Lung (tissue), 12 donors: Measurements from ENCODE around the gene LMBRD1. TPM values are rescaled to one million over a fixed set of nuclear protein-coding genes. Genes with fewer than 3 reads are reported as not detected.
"Not testable (repeated sequence)": the region's sequence is repeated elsewhere in the genome, so short reads cannot be mapped to it uniquely, and the experiment has no call there.

Experiments used
- ATAC-seq: fragments of 200-7000 bp; cut with Tn5 transposase; one replicate; pipeline ENCODE4 v1.9.1; 2020; ENCODE audit warnings: moderate number of reproducible peaks; ENCODE audit not compliant: insufficient read depth, low FRiP score
- DNase-seq, 3 donors: peaks; one replicate each; pipeline ENCODE4 v3.0.0-alpha.2; 2013 to 2017
- H3K27ac ChIP-seq, 2 donors: one replicate each; pipeline ENCODE4 v1.5.1; 2013; ENCODE audit warnings: mild to moderate bottlenecking in 2 of 2, moderate library complexity in 2 of 2, control low read depth in 1 of 2, inconsistent platforms in 1 of 2, low read depth in 1 of 2, low read length in 1 of 2
- H3K27me3 ChIP-seq, 3 donors: one replicate each; pipeline ENCODE4 v1.5.1; 2013; ENCODE audit warnings: low read length in 2 of 3; ENCODE audit not compliant: control insufficient read depth in 3 of 3, insufficient read depth in 3 of 3
- H3K36me3 ChIP-seq, 4 donors: one replicate each; pipeline ENCODE4 v1.5.1; 2013; ENCODE audit warnings: low read length in 4 of 4, mild to moderate bottlenecking in 1 of 4, moderate library complexity in 1 of 4; ENCODE audit not compliant: control insufficient read depth in 4 of 4, insufficient read depth in 4 of 4
- H3K4me1 ChIP-seq, 5 donors: one replicate each; pipeline ENCODE4 v1.5.1; 2013; ENCODE audit warnings: low read length in 5 of 5, mild to moderate bottlenecking in 2 of 5, moderate library complexity in 1 of 5; ENCODE audit not compliant: control insufficient read depth in 5 of 5, insufficient read depth in 5 of 5
- H3K4me3 ChIP-seq: one replicate; pipeline ENCODE4 v1.5.1; 2013; ENCODE audit warnings: mild to moderate bottlenecking, control low read depth, moderate library complexity
- H3K9ac ChIP-seq, 2 donors: one replicate each; pipeline ENCODE4 v1.5.1; 2013; ENCODE audit warnings: low read length in 2 of 2, control low read depth in 1 of 2; ENCODE audit not compliant: insufficient read depth in 1 of 2
- H3K9me3 ChIP-seq, 4 donors: one replicate each; pipeline ENCODE4 v1.5.1; 2013; ENCODE audit warnings: low read length in 3 of 4, mild to moderate bottlenecking in 1 of 4, moderate library complexity in 1 of 4; ENCODE audit not compliant: control insufficient read depth in 4 of 4, insufficient read depth in 3 of 4
- WGBS, 2 donors: extraction: QIAGEN DNeasy Blood & Tissue Kit; methylation state at CpG; one replicate each; pipeline ENCODE4 v1.1.7; 2013; 5-methylcytosine and 5-hydroxymethylcytosine counted together
- polyA plus RNA-seq, 2 donors: library from polyadenylated mRNA; stranded (reverse); fragments of 200-250 nt; gene quantifications; one replicate each; pipeline ENCODE4 v1.2.1, GENCODE V29; 2013
- total RNA-seq, 2 donors: library from RNA; depleted of rRNA in 1 of 2; stranded (reverse); fragments of >200 nt in 1 of 2; gene quantifications; one replicate each; pipeline ENCODE4 v1.2.1, GENCODE V29; 2014 to 2021
- TF ChIP-seq, protein P1 (sequence below): IDR thresholded peaks from 2 replicates; pipeline ENCODE4 v1.5.1; 2012; ENCODE audit warnings: mild to moderate bottlenecking; ENCODE audit errors: control extremely low read depth, extremely low read depth
- donor health status: control.
- donor health status: control.
- donor health status: Bipolar disorder and iron deficiency.
- donor health status: healthy.
- donor health status: DM: yes; HTN: yes; CAD: no.

The LMBRD1 gene
- total and polyA plus RNA-seq, 4 donors: 31.2 to 102 (median 41.8) TPM

DNA sequence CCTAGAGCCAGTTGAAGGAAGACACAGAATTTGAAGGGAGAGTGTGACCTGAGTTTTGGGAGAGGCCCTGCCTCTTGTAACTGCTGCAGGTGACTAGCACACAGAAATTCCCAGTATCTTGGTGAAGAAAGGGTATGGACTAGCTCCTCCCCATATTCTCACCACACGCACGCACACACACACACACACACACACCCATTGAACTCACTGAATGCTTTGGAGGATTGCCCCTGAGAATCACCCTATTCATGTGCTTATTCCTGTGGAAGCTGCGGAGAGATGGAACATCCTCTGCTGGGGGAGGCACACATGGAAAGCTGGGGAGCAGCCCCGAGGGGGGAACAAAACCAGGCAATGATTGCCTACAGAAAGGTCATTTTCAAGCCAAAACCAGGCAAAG, 6.2 kb upstream of the LMBRD1 start:
- WGBS, 2 donors: 70 to 91% methylated on average over 4 of the region's 4 CpGs
- Histone ChIP-seq H3K27ac (no peak overlapping the region), H3K9me3 (no peaks in the 10 kb centered on the region), H3K4me3 (no peak overlapping the region), H3K36me3 (no peaks in the 10 kb centered on the region), H3K4me1 (no peaks in the 10 kb centered on the region), H3K27me3 (no peaks in the 10 kb centered on the region), H3K9ac (no peak overlapping the region)
- DNase-seq (no peak), ATAC-seq (no peak)
- TF ChIP-seq, protein P1, sequence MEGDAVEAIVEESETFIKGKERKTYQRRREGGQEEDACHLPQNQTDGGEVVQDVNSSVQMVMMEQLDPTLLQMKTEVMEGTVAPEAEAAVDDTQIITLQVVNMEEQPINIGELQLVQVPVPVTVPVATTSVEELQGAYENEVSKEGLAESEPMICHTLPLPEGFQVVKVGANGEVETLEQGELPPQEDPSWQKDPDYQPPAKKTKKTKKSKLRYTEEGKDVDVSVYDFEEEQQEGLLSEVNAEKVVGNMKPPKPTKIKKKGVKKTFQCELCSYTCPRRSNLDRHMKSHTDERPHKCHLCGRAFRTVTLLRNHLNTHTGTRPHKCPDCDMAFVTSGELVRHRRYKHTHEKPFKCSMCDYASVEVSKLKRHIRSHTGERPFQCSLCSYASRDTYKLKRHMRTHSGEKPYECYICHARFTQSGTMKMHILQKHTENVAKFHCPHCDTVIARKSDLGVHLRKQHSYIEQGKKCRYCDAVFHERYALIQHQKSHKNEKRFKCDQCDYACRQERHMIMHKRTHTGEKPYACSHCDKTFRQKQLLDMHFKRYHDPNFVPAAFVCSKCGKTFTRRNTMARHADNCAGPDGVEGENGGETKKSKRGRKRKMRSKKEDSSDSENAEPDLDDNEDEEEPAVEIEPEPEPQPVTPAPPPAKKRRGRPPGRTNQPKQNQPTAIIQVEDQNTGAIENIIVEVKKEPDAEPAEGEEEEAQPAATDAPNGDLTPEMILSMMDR: no peak

DNA sequence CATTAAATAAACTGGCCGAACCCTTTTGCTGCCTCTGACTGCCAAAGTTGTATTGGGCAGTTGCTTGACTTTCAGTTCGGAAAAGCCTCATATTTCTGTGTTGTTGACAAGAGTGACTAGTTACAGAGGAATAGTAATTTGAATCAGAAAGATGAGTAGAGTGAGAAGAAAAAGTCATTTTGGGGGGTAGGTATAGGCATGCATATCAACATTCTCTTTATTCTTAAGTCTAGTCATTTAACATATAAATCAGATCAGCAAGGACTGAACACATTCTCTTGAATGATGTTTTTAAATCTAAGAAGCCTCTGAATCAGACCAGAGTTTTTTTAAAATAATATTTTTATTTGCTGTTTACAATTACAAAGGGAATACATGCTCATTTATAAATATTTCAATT, 4.9 kb upstream of the LMBRD1 start:
- Histone ChIP-seq H3K9me3 (no peaks in the 10 kb centered on the region), H3K36me3 (no peaks in the 10 kb centered on the region), H3K27me3 (no peaks in the 10 kb centered on the region), H3K4me1 (peaks cover 0 to 3% (median 0%) of the 10 kb centered on the region in 5 donors), H3K9ac (no peak overlapping the region), H3K27ac (no peak overlapping the region), H3K4me3 (no peak overlapping the region)
- 95 to 96% methylated on average over 2 of the region's 2 CpGs for WGBS, 2 donors
- DNase-seq: no peak
- TF ChIP-seq, protein P1: no peak
- no peak for ATAC-seq

DNA sequence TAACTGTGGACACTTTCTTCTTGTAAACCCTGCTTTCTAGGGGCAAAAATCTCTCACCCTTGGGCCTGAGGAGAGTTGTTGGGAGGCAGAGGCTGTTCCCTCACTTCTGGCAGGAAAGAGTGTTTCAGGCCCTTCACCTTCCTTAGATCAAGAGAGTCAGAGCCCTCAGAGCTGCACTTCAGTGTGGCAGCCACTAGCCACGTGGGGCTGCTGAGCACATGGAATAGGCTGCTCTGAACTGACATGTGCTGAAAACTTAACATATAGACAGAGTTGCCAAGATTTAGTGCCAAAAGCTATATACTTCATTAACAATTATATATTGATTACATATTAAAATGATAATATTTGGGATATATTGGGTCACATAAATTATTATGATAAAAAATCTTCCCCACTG, 4.4 kb upstream of the LMBRD1 start:
- DNase-seq (peak in 2 of 3 donors; percentile 17 to 38), ATAC-seq (no peak)
- Histone ChIP-seq H3K27me3 (no peaks in the 10 kb centered on the region), H3K4me1 (peaks cover 0 to 3% (median 0%) of the 10 kb centered on the region in 5 donors), H3K36me3 (no peaks in the 10 kb centered on the region), H3K4me3 (no peak overlapping the region), H3K9me3 (no peaks in the 10 kb centered on the region), H3K9ac (no peak overlapping the region), H3K27ac (no peak overlapping the region)
- 48 to 75% methylated on average over 1 of the region's 1 CpG for WGBS, 2 donors
- TF ChIP-seq, protein P1: no peak

DNA sequence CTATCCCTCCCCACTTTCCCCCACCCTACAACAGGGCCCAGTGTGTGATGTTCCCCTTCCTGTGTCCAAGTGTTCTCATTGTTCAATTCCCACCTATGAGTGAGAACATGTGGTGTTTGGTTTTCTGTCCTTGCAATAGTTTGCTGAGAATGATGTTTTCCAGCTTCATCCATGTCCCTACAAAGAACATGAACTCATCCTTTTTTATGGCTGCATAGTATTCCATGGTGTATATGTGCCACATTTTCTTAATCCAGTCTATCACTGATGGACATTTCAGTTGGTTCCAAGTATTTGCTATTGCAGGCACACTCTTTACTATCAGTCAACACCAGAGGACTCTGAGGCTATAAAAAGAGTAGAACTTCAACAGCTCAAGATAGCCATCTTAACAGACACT, 2.0 kb upstream of the LMBRD1 start:
- H3K27ac ChIP-seq, DNase-seq, H3K4me1 ChIP-seq, H3K9me3 ChIP-seq, ATAC-seq, H3K27me3 ChIP-seq, H3K9ac ChIP-seq, H3K4me3 ChIP-seq, H3K36me3 ChIP-seq: not testable (repeated sequence)
